ENCODE results near the gene DCTN4. TPM values are rescaled to one million over a fixed set of nuclear protein-coding genes. Genes with fewer than 3 reads are reported as not detected.

The DCTN4 gene
- total RNA-seq, 1 donor from 2014 or later, result 49.8 TPM

GRCh38 chr5:150689120-150689519 lies 69.7 kb downstream of the DCTN4 start:
- ATAC-seq (ENCODE audit: low read depth) (no peak), DNase-seq (no peak)
- ChIA-PET CTCF (no interaction called here), POLR2A (interaction anchor here (1.9 kb wide), 1 partner anchor 12 kb away, joined by 5 read pairs; the partner anchor contains the start of gene RBM22)
- H3K27ac Mint-ChIP-seq, result no peak overlapping the region
- intact Hi-C loops (cut with micrococcal nuclease), result no loop called here
- H3K4me3 Mint-ChIP-seq, result no peak overlapping the region
- no peaks in the 10 kb centered on the region for H3K9me3 Mint-ChIP-seq
- H3K36me3 Mint-ChIP-seq (ENCODE audit: low read depth), result peaks cover 62% of the 10 kb centered on the region
- no peaks in the 10 kb centered on the region for H3K27me3 Mint-ChIP-seq
- no peak for TF ChIP-seq CTCF (IDR thresholded peaks at IDR 0.05)
- no peaks in the 10 kb centered on the region for H3K4me1 Mint-ChIP-seq

GRCh38 chr5:150676578-150676977 lies 82.2 kb downstream of the DCTN4 start:
- no peak for TF ChIP-seq CTCF (IDR thresholded peaks at IDR 0.05)
- H3K9me3 Mint-ChIP-seq, result no peaks in the 10 kb centered on the region
- ATAC-seq (ENCODE audit: low read depth) (no peak), DNase-seq (no peak)
- H3K4me1 Mint-ChIP-seq, result peaks cover 8% of the 10 kb centered on the region
- peaks cover 5% of the 10 kb centered on the region for H3K27me3 Mint-ChIP-seq
- H3K36me3 Mint-ChIP-seq (ENCODE audit: low read depth), result peaks cover 10% of the 10 kb centered on the region
- no peak overlapping the region for H3K27ac Mint-ChIP-seq
- POLR2A ChIA-PET, result no interaction called here
- intact Hi-C loops (cut with micrococcal nuclease), result no loop called here
- H3K4me3 Mint-ChIP-seq, result no peak overlapping the region
- CTCF ChIA-PET, result no interaction called here

- DNase-seq (no peak), ATAC-seq (ENCODE audit: low read depth) (no peak)
- no peak overlapping the region for H3K4me3 Mint-ChIP-seq
- H3K9me3 Mint-ChIP-seq, result no peaks in the 10 kb centered on the region
- ChIA-PET CTCF (interaction anchor here (0.7 kb wide), 1 partner anchor 115 kb away, joined by 3 read pairs; no protein-coding TSS in a partner anchor), POLR2A (no interaction called here)
- H3K27me3 Mint-ChIP-seq, result peaks cover 19% of the 10 kb centered on the region
- H3K27ac Mint-ChIP-seq, result no peak overlapping the region
- H3K36me3 Mint-ChIP-seq (ENCODE audit: low read depth), result peaks cover 4% of the 10 kb centered on the region
- no peak for TF ChIP-seq CTCF (IDR thresholded peaks at IDR 0.05)
- intact Hi-C loops (cut with micrococcal nuclease), result no loop called here
- H3K4me1 Mint-ChIP-seq, result peaks cover 16% of the 10 kb centered on the region
Measured at GRCh38 chr5:150675069-150675468, 83.7 kb downstream of the DCTN4 start.

GRCh38 chr5:150674341-150674821 lies 84.4 kb downstream of the DCTN4 start:
- Mint-ChIP-seq H3K4me3 (no peak overlapping the region), H3K36me3 (ENCODE audit: low read depth) (peaks cover 1% of the 10 kb centered on the region), H3K4me1 (peaks cover 16% of the 10 kb centered on the region), H3K9me3 (no peaks in the 10 kb centered on the region), H3K27ac (no peak overlapping the region), H3K27me3 (peaks cover 22% of the 10 kb centered on the region)
- TF ChIP-seq CTCF (IDR thresholded peaks at IDR 0.05), result no peak
- CTCF ChIA-PET, result interaction anchor here (0.7 kb wide), 1 partner anchor 114 kb away, joined by 3 read pairs; no protein-coding TSS in a partner anchor
- POLR2A ChIA-PET, result no interaction called here
- ATAC-seq (ENCODE audit: low read depth), result no peak
- intact Hi-C loops (cut with micrococcal nuclease), result no loop called here
- no peak for DNase-seq

- H3K36me3 Mint-ChIP-seq (ENCODE audit: low read depth), result no peaks in the 10 kb centered on the region
- POLR2A ChIA-PET, result no interaction called here
- intact Hi-C loops (cut with micrococcal nuclease), result no loop called here
Measured at GRCh38 chr5:150672884-150673275, 85.9 kb downstream of the DCTN4 start.

More at GRCh38 chr5:150672884-150673275, 85.9 kb downstream of the DCTN4 start:
- Mint-ChIP-seq H3K4me3 (no peak overlapping the region), H3K4me1 (peaks cover 16% of the 10 kb centered on the region), H3K9me3 (no peaks in the 10 kb centered on the region), H3K27ac (no peak overlapping the region), H3K27me3 (peaks cover 23% of the 10 kb centered on the region)
- DNase-seq, result no peak
- ATAC-seq (ENCODE audit: low read depth), result no peak
- CTCF ChIA-PET, result no interaction called here
- TF ChIP-seq CTCF (IDR thresholded peaks at IDR 0.05), result no peak
